ENCODE results near the gene NT5C3B.
"Not testable (repeated sequence)": the region's sequence is repeated elsewhere in the genome, so short reads cannot be mapped to it uniquely, and the experiment has no call there.

Gene NT5C3B

DNA sequence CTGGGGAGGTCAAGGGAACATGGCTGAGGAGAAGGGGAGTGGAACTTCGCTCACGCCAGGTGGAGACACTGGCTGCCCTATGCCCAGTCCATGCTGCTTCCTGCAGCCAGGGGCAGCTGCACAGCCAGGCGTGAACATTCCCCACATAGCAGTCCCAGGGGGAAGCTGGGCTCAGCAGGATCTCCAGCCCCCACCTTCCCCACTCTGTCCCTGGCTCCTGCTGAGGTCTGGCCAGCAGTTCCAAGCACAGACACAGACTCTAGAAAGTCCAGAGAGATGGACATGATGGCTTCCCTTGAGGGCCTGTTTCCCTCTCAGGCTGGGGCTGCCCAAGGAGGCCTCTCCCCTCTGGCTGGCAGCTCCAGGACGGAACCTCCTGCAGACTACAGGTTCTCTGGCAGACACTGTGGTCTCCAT is 58.9 kb downstream of the NT5C3B start:
- H3K4me3 ChIP-seq (ENCODE audit: insufficient read depth, low read length, poor library complexity, severe bottlenecking): no peak overlapping the region
- H3K79me2 ChIP-seq (ENCODE audit: insufficient read depth, low read length): no peaks in the 10 kb centered on the region
- H3K9me2 ChIP-seq (replicated peaks; ENCODE audit: insufficient read depth, low read length): no peaks in the 10 kb centered on the region
- no peak overlapping the region for H3K4me2 ChIP-seq (ENCODE audit: low read depth, low read length, poor library complexity, severe bottlenecking)
- no peak overlapping the region for H2AFZ ChIP-seq (ENCODE audit: low read depth, low read length, severe bottlenecking)
- H3K27me3 ChIP-seq (ENCODE audit: low read length): no peaks in the 10 kb centered on the region
- no peaks in the 10 kb centered on the region for H3K9me3 ChIP-seq (ENCODE audit: insufficient read depth, low read length)
- no peaks in the 10 kb centered on the region for H3F3A ChIP-seq (ENCODE audit: insufficient read depth)
- no peaks in the 10 kb centered on the region for H4K20me1 ChIP-seq (ENCODE audit: low read depth, low read length)
- TF ChIP-seq EZH2phosphoT487 (conservative IDR thresholded peaks at IDR 0.05; ENCODE audit: low read length) (no peak), CTCF (IDR thresholded peaks at IDR 0.05; ENCODE audit: insufficient read depth, low read length, poor library complexity, severe bottlenecking) (no peak)
- H3K9ac ChIP-seq (ENCODE audit: low read length): no peak overlapping the region
- H3K27ac ChIP-seq (ENCODE audit: low read depth, low read length): no peak overlapping the region
- H3K36me3 ChIP-seq (ENCODE audit: low read length): no peaks in the 10 kb centered on the region

- H3K27me3 ChIP-seq (ENCODE audit: low read length); H3K27ac ChIP-seq (ENCODE audit: low read depth, low read length); H3K4me2 ChIP-seq (ENCODE audit: low read depth, low read length, poor library complexity, severe bottlenecking); H4K20me1 ChIP-seq (ENCODE audit: low read depth, low read length); H3K79me2 ChIP-seq (ENCODE audit: insufficient read depth, low read length); H3K9me3 ChIP-seq (ENCODE audit: insufficient read depth, low read length); H2AFZ ChIP-seq (ENCODE audit: low read depth, low read length, severe bottlenecking); H3K36me3 ChIP-seq (ENCODE audit: low read length); H3K9me2 ChIP-seq (replicated peaks; ENCODE audit: insufficient read depth, low read length); H3K4me3 ChIP-seq (ENCODE audit: insufficient read depth, low read length, poor library complexity, severe bottlenecking); H3K9ac ChIP-seq (ENCODE audit: low read length); H3F3A ChIP-seq (ENCODE audit: insufficient read depth): not testable (repeated sequence)
Observed at GRCh38 chr17:41776262-41776900, 59.7 kb downstream of the NT5C3B start.

DNA sequence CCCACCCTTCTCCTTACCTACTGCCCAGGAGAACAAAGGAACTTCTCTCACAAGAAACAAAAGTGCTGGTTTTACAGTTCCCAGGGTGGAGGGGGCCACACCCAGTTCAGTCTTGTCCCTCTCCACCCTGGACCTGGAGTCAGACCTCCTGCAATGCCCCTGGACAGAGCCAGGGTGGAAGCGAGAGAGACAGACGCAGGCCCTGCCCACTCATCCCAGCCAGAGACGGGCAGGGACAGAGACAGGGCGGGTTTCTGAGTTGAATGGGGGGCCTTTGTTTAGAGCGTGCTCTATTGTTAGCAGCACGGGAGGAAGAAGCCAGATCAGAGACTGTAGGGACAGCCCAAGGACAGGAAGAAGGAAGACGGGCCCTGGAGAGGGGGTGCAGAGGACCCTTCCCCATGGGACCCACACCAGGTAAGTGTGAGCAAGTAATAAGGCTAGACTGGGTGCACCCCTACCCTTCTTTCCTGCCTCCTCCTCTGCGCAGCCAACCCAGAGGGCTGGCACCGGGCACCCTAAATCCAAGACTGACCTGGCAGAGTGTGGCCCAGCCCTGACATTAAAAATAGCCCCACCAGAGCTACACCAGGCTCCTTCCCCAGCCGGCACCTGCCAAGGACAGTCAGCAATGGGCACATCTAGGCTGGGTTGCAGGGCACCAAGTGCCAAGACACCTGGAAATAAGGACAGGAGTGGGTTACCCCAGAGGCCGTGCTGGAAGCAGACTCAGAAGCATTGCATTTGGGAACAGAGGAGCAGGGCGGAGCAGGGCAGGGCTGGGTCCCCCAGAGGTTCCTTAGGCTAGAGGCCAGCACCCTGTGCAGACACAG is 60.4 kb downstream of the NT5C3B start:
- Histone ChIP-seq H2AFZ (ENCODE audit: low read depth, low read length, severe bottlenecking) (no peak overlapping the region), H3K27me3 (ENCODE audit: low read length) (no peaks in the 10 kb centered on the region), H3K79me2 (ENCODE audit: insufficient read depth, low read length) (no peaks in the 10 kb centered on the region), H3K4me3 (ENCODE audit: insufficient read depth, low read length, poor library complexity, severe bottlenecking) (no peak overlapping the region), H3K36me3 (ENCODE audit: low read length) (no peaks in the 10 kb centered on the region), H3K9me2 (replicated peaks; ENCODE audit: insufficient read depth, low read length) (no peaks in the 10 kb centered on the region), H3F3A (ENCODE audit: insufficient read depth) (no peaks in the 10 kb centered on the region), H3K27ac (ENCODE audit: low read depth, low read length) (no peak overlapping the region), H3K4me2 (ENCODE audit: low read depth, low read length, poor library complexity, severe bottlenecking) (no peak overlapping the region), H3K9me3 (ENCODE audit: insufficient read depth, low read length) (no peaks in the 10 kb centered on the region), H4K20me1 (ENCODE audit: low read depth, low read length) (no peaks in the 10 kb centered on the region), H3K9ac (ENCODE audit: low read length) (no peak overlapping the region)
- TF ChIP-seq CTCF (IDR thresholded peaks at IDR 0.05; ENCODE audit: insufficient read depth, low read length, poor library complexity, severe bottlenecking): no peak
- no peak for TF ChIP-seq EZH2phosphoT487 (conservative IDR thresholded peaks at IDR 0.05; ENCODE audit: low read length)
